Activated T-cell treated with anti-CD3 and anti-CD28 coated beads for 1 hour (primary cell): ENCODE measurements around the gene ASAP2.
A peak's percentile ranks its signal among the peaks of the same experiment; 100 is the strongest.

Source experiments
- DNase-seq: peaks from one replicate; pipeline ENCODE4 v3.0.0-alpha.2; 2020; ENCODE audit warnings: low read depth

The ASAP2 gene

GRCh38 chr2:9403924-9404323 lies 197.3 kb downstream of the ASAP2 start:
- no peak for DNase-seq

- DNase-seq = no peak
Measured at GRCh38 chr2:9404451-9404850, 197.8 kb downstream of the ASAP2 start.

- no peak for DNase-seq
Measured at GRCh38 chr2:9405636-9406035, 199.0 kb downstream of the ASAP2 start.

GRCh38 chr2:9406529-9407362 lies 200.1 kb downstream of the ASAP2 start:
- no peak for DNase-seq

DNA sequence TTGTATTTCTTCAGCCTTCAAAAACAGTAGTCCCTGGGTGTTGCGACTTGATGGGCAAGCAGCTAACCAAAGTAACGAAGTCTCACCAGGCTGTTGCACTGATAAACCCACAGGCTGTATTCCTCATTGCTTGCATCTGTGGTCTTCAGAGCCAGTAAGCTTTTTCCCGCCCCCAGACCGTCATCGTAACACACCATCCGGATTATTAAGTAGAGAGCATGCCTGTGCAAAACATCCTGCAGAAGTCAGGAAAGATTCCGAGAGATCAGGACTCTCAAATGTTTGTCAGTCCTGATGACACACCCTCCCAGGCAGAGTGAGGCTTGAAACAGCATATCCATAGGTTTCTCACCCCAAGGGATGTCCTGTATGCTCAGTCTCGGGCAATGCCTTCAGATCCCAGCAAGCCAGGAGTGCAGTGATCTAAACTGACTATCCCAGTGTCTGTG lies 200.8 kb downstream of the ASAP2 start:
- DNase-seq = no peak

DNA sequence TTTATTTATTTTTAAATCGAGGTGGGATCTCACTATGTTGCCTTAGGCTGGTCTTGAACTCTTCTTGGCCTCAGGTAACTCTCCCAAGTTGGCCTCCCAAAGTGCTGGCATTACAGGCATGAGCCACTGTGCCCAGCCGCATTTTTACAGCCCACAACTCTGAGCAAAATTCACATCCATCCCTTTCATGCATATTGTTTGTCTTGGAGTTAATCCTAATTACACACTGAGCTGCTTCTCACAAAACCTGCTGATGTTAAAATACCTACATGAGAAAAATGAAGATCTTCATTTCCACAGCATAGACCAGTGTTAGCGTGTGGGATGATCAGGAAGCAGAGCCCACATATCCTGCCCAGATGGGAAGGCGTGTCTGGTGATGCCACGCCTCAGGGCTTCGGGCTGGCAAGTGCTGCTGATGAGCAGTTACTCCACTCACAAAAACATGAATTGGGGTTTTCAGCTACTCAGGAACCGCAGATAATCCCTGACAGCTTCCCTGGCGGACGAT lies 202.1 kb downstream of the ASAP2 start:
- no peak for DNase-seq

DNA sequence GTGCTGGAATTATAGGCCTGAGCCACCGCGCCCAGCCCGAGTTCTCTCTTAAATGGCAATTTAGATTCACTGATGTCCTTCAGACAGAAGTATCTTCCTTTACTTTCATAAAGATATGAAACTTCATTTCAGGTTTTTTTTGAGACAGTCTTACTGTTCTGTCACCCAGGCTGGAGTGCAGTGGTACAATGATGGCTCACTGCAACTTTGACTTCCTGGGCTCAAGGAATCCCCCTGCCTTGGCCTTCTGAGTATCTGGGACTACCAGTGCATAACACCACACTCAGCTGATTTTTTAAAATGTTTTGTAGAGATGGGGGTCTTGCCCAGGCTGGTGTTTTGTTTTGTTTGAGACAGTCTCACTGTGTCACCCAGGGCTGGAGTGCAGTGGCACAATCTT lies 203.5 kb downstream of the ASAP2 start:
- no peak for DNase-seq

DNA sequence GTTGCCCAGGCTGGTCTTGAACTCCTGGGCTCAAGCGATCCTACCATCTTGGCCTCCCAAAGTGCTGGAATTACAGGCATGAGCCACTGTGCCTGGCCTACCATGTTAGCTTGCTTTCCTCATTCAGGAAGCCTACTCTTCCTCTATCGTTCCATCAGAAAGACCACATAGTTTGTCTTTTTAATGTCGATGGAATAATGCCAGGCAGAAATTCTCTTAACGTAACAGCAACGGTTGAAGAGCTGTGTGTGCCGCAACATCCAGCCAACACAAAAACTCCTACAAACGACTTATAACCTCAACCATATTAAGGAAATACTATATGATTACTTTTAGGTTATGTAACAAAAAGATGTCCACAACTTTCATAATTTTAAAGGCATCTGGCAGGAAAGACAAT lies 206.2 kb downstream of the ASAP2 start:
- DNase-seq = no peak

DNA sequence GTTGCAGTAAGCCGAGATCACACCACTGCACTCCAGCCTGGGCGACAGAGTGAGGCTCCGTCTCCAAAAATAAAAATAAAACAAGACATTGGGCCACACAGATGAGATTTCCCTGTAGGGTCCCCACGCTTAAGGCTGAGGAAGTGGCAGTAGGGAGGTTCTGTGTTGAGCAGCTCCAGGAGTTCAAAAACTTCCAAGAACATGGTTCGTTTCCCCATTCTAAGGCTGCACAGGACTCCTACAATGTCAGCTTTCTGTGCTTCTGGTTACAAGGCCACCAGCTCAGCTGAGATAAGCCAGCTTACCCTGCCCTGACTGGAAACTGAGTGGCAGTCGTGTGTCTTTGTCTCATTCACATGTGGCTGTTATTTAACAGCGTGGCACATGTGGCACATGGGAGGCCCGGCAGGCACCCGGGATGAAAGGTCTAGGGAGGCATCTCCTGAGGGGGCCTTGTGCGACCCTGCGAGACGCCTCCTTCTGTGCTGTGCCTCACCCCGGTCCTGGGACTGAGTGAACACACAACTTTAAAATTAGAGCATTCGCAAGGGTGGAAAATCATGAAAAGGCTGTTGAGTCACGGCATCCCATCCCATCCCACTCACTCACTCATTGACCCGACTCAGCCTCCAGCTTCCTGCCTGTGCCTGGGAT lies 209.0 kb downstream of the ASAP2 start:
- DNase-seq = no peak

DNA sequence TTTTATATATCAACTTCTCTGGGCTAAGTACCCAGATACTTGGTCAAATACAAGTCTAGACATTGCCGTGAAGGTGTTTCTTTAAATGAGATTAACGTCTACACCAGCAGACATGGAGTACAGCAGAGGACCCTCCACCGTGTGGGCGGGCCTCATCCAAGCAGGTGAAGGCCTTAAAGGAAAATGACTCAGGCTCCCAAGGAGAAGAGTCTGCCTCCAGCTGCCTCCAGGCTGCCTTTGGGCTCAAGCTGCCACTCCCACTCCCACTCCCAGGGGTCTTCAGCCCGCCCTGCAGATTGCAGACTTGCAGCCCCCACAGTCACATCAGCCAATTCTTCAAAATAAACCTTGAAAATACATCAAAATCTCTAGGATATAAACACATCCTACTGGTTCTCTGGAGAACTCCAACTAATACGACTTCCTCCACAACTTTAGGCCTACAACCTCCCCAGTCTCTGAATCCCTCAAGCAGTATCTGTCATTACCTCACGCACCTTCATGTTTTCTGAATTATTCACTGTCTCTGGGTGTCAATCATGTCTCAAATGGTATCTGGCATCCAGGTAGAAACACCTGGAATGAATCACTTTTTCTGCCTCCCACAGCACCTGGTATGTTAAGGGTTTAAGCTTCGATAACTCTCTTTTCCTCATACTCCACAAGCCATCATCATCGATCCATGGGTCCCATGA lies 209.8 kb downstream of the ASAP2 start:
- no peak for DNase-seq

GRCh38 chr2:9416962-9417316 lies 210.3 kb downstream of the ASAP2 start:
- DNase-seq = no peak

GRCh38 chr2:9417725-9418124 lies 211.1 kb downstream of the ASAP2 start:
- no peak for DNase-seq

DNA sequence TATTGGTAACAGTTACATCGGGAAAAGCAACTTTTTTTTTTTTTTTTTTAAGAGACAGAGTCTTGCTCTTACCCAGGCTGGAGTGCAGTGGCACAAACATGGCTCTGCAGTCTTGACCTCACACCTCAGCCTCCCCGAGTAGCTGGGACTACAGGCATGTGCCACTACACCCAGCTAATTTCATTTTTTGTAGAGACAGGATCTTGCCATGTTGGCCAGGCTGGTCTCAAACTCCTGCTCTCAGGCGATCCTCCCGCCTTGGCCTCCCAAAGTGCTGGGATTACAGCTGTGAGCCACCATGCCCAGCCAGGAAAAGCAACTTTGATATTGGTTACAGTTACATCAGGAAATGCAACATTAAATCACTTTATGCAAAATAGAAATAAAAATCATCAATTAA lies 212.1 kb downstream of the ASAP2 start:
- DNase-seq = no peak

DNA sequence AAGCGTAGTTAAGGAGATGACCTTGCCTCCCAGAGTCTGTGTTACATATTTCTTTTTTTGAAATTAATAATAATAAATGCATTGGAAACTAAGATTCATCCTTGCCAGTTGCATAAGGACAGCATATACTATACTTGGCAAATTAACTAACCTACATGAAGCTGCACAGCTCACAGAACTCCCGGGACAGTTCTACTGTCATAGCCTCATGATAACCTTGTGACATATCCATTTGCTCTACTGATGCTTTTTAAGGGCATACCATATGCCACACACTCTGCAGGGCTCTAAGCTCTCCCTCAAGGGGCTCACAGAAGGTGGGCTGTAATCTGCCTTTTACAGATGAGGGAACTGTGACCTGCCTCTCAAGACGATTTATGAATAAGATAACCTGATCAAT lies 212.9 kb downstream of the ASAP2 start:
- DNase-seq = no peak

DNA sequence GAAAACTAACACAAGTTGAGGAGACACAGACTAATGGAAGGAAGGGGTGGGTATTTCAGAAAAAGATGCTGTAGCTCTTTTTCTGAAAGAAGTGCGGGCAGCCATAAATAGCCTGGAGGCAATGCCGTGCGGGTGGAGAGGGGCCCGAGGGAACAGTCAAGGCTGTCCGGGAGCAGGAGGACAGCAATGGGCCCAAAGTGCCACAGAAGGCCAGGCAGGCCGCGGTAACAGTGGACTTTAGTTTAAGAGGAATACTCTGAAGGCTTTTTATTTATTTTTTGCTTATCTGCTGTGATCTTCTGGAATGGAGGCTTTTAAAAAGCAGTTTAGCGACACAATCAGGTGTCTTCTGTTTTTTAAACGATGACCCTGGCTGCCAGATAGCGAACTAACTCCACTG lies 213.9 kb downstream of the ASAP2 start:
- no peak for DNase-seq

DNA sequence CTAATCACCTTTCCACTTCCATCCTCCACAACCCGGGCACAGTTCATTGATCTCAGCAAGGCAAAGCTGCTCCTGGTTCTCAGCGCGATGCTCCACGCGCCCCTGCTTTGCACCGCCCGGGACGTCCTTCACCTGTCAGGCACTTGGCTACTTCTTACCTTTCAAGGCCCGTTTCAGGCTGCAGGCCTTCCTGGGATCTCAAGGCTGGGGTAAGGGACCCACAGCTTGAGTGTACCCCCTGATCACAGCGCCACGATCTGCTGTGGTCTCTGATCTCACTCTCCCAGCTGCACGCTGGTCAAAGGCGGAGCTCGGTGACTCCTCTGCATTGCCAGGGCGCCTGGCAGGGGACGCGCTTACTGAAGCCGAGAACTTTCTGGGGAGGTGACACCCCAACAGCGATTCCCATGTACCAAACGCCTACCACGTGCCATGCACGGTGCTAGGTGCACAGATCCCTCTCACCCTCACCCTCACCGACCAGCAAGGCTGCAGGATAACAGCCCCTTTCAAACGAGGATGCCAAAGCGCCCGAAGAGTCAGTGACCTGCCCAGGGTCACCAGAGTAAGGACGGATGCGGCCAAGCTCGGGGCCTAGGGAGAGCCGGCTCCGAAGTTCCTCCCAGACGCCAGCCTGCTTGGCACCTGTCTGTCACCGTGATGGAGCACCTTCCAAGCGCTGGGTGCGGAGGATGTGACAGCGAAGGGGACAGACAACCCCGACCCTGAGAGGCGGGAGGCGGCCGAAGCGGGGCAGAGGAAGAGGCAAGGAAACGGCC lies 215.9 kb downstream of the ASAP2 start:
- peak; percentile 22 for DNase-seq

- peak; percentile 91 for DNase-seq
Measured at GRCh38 chr2:9423100-9423921, 216.7 kb downstream of the ASAP2 start, which contains the start of the genes CPSF3 and ITGB1BP1. TSS of gene CPSF3 (plus strand) at chr2:9423654. CDS start at chr2:9423774, 120 bp downstream. TSS of gene ITGB1BP1 (minus strand) at chr2:9423528. CDS start at chr2:9418697, 4,831 bp downstream.

GRCh38 chr2:9423922-9424272 lies 217.3 kb downstream of the ASAP2 start:
- DNase-seq = no peak

GRCh38 chr2:9424447-9425164 lies 218.0 kb downstream of the ASAP2 start:
- no peak for DNase-seq

DNA sequence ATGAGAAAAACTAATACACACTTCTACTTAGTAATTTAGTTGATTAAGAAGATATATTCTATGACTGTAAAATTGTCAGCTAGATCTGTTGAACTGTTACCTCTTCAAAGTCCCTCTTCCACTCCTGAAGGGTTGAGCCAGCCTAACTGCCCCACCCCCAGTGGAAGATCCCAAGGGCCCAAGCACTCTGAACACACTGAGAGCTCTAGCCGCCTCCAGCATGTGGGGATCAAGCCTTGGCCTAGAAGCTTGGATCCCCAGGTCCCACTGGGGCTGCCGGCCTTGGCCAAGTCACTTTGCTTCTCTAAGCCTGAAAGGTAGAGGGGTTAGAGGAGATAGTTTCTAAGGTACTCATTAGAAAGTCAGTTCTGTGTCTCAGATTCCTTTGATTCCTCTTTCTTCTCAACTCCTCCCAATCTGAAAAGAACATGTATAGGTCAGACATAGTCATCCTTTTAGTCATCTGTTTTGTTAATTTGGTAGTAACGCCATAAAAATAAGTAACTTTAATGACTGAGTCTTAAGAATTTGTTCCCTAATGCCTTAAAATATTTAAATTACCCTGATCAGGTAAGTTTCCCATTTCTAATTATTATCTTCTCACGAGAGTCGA lies 222.5 kb downstream of the ASAP2 start:
- no peak for DNase-seq
